ENCODE results near the gene VPS41.

VPS41 gene

GRCh38 chr7:38727184-38727940, 181.6 kb downstream of the VPS41 start:
- no peak for DNase-seq (ENCODE audit: low read depth)

GRCh38 chr7:38723327-38723726, 185.7 kb downstream of the VPS41 start:
- DNase-seq (ENCODE audit: low read depth) = no peak

- no peak for DNase-seq (ENCODE audit: low read depth)
These were observed 192.6 kb downstream of the VPS41 start for GRCh38 chr7:38716397-38716796.

GRCh38 chr7:38709123-38709522, 199.9 kb downstream of the VPS41 start:
- no peak for DNase-seq (ENCODE audit: low read depth)

- DNase-seq (ENCODE audit: low read depth) = no peak
These were observed 204.2 kb downstream of the VPS41 start for GRCh38 chr7:38704751-38705150.

- DNase-seq (ENCODE audit: low read depth) = no peak
These were observed 204.9 kb downstream of the VPS41 start for GRCh38 chr7:38704041-38704547.

GRCh38 chr7:38703093-38703492, 205.9 kb downstream of the VPS41 start:
- DNase-seq (ENCODE audit: low read depth) = no peak

GRCh38 chr7:38702002-38702535, 206.9 kb downstream of the VPS41 start:
- DNase-seq (ENCODE audit: low read depth) = no peak

GRCh38 chr7:38700116-38700515, 208.9 kb downstream of the VPS41 start:
- DNase-seq (ENCODE audit: low read depth) = no peak

GRCh38 chr7:38699471-38699870, 209.5 kb downstream of the VPS41 start:
- no peak for DNase-seq (ENCODE audit: low read depth)

- DNase-seq (ENCODE audit: low read depth) = no peak
These were observed 214.7 kb downstream of the VPS41 start for GRCh38 chr7:38694326-38694725.

- no peak for DNase-seq (ENCODE audit: low read depth)
These were observed 222.1 kb downstream of the VPS41 start for GRCh38 chr7:38686888-38687287.

GRCh38 chr7:38685851-38686250, 223.1 kb downstream of the VPS41 start:
- no peak for DNase-seq (ENCODE audit: low read depth)

- no peak for DNase-seq (ENCODE audit: low read depth)
These were observed 226.4 kb downstream of the VPS41 start for GRCh38 chr7:38682606-38683005.

GRCh38 chr7:38681882-38682281, 227.1 kb downstream of the VPS41 start:
- DNase-seq (ENCODE audit: low read depth) = no peak

- no peak for DNase-seq (ENCODE audit: low read depth)
These were observed 229.6 kb downstream of the VPS41 start for GRCh38 chr7:38679419-38679818.

- DNase-seq (ENCODE audit: low read depth) = no peak
These were observed 230.3 kb downstream of the VPS41 start for GRCh38 chr7:38678698-38679054.

- no peak for DNase-seq (ENCODE audit: low read depth)
These were observed 230.9 kb downstream of the VPS41 start for GRCh38 chr7:38677981-38678697.

- no peak for DNase-seq (ENCODE audit: low read depth)
These were observed 233.4 kb downstream of the VPS41 start for GRCh38 chr7:38675494-38676106.

- no peak for DNase-seq (ENCODE audit: low read depth)
These were observed 234.5 kb downstream of the VPS41 start for GRCh38 chr7:38674513-38674912.

GRCh38 chr7:38673795-38674194, 235.2 kb downstream of the VPS41 start:
- no peak for DNase-seq (ENCODE audit: low read depth)

Data from activated T-cell treated with anti-CD3 and anti-CD28 coated beads for 24 hours (primary cell).